Neuronal stem cell (in vitro differentiated cells): ENCODE measurements around the gene RUNDC1.

Source experiments
- DNase-seq: peaks from one replicate; pipeline ENCODE4 v3.0.0-alpha.2; 2013; ENCODE audit warnings: low spot score
- H2AFZ ChIP-seq: one replicate; pipeline ENCODE4 v1.6.1; 2013; ENCODE audit warnings: mild to moderate bottlenecking, low read length, inconsistent platforms
- H2AK5ac ChIP-seq: 2 replicates; pipeline ENCODE4 v1.6.1; 2013; ENCODE audit warnings: low read depth, mild to moderate bottlenecking, inconsistent platforms, low read length, moderate library complexity, mixed read lengths
- H2BK120ac ChIP-seq: 2 replicates; pipeline ENCODE4 v1.6.1; 2013; ENCODE audit warnings: low read depth, mild to moderate bottlenecking, inconsistent platforms, low read length, moderate library complexity, mixed read lengths
- H2BK12ac ChIP-seq: one replicate; pipeline ENCODE4 v1.6.1; 2013; ENCODE audit warnings: low read length, inconsistent platforms
- H2BK15ac ChIP-seq: 2 replicates; pipeline ENCODE4 v1.6.1; 2013; ENCODE audit warnings: mild to moderate bottlenecking, low read length, inconsistent platforms, mixed read lengths
- H2BK5ac ChIP-seq: one replicate; pipeline ENCODE4 v1.6.1; 2013; ENCODE audit warnings: inconsistent platforms, mild to moderate bottlenecking, low read length, moderate library complexity
- H3K14ac ChIP-seq: one replicate; pipeline ENCODE4 v1.6.1; 2013; ENCODE audit warnings: low read length, inconsistent platforms
- H3K18ac ChIP-seq: 2 replicates; pipeline ENCODE4 v1.6.1; 2013; ENCODE audit warnings: low read length, inconsistent platforms
- H3K23ac ChIP-seq: 2 replicates; pipeline ENCODE4 v1.6.1; 2013; ENCODE audit warnings: low read depth, mild to moderate bottlenecking, mixed read lengths, low read length, inconsistent platforms; ENCODE audit not compliant: poor library complexity
- H3K27ac ChIP-seq: replicated peaks from 3 replicates; pipeline ENCODE4 v1.5.1; 2013; ENCODE audit warnings: low read length, inconsistent platforms
- H3K27me3 ChIP-seq, 3 experiments: 2 replicates each; pipeline ENCODE4 v1.6.1; 2013; ENCODE audit warnings: low read length in 3 of 3, mild to moderate bottlenecking in 2 of 3, inconsistent platforms in 1 of 3, low read depth in 1 of 3, mixed read lengths in 1 of 3, moderate library complexity in 1 of 3; ENCODE audit not compliant: control insufficient read depth in 3 of 3, insufficient read depth in 3 of 3
- H3K36me3 ChIP-seq, 2 donors: replicated peaks in 1 of 2; 2 replicates each; pipeline ENCODE4 v1.6.1; 2013; ENCODE audit warnings: low read length in 2 of 2; ENCODE audit not compliant: control insufficient read depth in 2 of 2, insufficient read depth in 2 of 2
- H3K4ac ChIP-seq: 2 replicates; pipeline ENCODE4 v1.6.1; 2013; ENCODE audit warnings: inconsistent platforms, mild to moderate bottlenecking, low read length, moderate library complexity
- H3K4me1 ChIP-seq, 2 donors: 1 replicate in 1 of 2; 2 replicates in 1 of 2; pipeline ENCODE4 v1.6.1; 2013; ENCODE audit warnings: low read length in 2 of 2, low read depth in 1 of 2; ENCODE audit not compliant: control insufficient read depth in 2 of 2, insufficient read depth in 1 of 2
- H3K4me2 ChIP-seq: one replicate; pipeline ENCODE4 v1.6.1; 2013; ENCODE audit warnings: mild to moderate bottlenecking, low read length, inconsistent platforms; ENCODE audit not compliant: insufficient read depth, poor library complexity, severe bottlenecking
- H3K4me3 ChIP-seq, 2 donors: 2 replicates each; pipeline ENCODE4 v1.5.1; 2013; ENCODE audit warnings: low read length in 2 of 2, mild to moderate bottlenecking in 2 of 2, inconsistent platforms in 1 of 2, moderate library complexity in 1 of 2
- H3K79me1 ChIP-seq: one replicate; pipeline ENCODE4 v1.6.1; 2013; ENCODE audit warnings: low read depth, mild to moderate bottlenecking, inconsistent platforms, low read length, moderate library complexity
- H3K9ac ChIP-seq: one replicate; pipeline ENCODE4 v1.6.1; 2013; ENCODE audit warnings: mild to moderate bottlenecking, low read depth, low read length, inconsistent platforms; ENCODE audit not compliant: poor library complexity
- H3K9me3 ChIP-seq, 2 donors: replicated peaks in 1 of 2; 2 replicates each; pipeline versions ENCODE3 to v1.6.1; 2013; ENCODE audit warnings: low read length in 2 of 2, mild to moderate bottlenecking in 2 of 2, inconsistent platforms in 1 of 2, low read depth in 1 of 2, mixed read lengths in 1 of 2, moderate library complexity in 1 of 2; ENCODE audit not compliant: control insufficient read depth in 2 of 2, insufficient read depth in 1 of 2
- H4K8ac ChIP-seq: one replicate; pipeline ENCODE4 v1.6.1; 2013; ENCODE audit warnings: low read depth, mild to moderate bottlenecking, inconsistent platforms, low read length, moderate library complexity
- H4K91ac ChIP-seq: one replicate; pipeline ENCODE4 v1.6.1; 2013; ENCODE audit warnings: low read length, low read depth, mild to moderate bottlenecking, inconsistent platforms; ENCODE audit not compliant: poor library complexity
- WGBS, 2 donors: extraction: QIAGEN DNeasy Blood & Tissue Kit; methylation state at CpG; one replicate each; pipeline ENCODE4 v1.1.7; 2013; ENCODE audit warnings: missing lambda C conversion rate in 2 of 2, mixed read lengths in 1 of 2; ENCODE audit not compliant: insufficient read length in 2 of 2, insufficient replicate concordance in 1 of 2; ENCODE audit errors: extremely low coverage in 2 of 2; 5-methylcytosine and 5-hydroxymethylcytosine counted together

Gene RUNDC1

DNA sequence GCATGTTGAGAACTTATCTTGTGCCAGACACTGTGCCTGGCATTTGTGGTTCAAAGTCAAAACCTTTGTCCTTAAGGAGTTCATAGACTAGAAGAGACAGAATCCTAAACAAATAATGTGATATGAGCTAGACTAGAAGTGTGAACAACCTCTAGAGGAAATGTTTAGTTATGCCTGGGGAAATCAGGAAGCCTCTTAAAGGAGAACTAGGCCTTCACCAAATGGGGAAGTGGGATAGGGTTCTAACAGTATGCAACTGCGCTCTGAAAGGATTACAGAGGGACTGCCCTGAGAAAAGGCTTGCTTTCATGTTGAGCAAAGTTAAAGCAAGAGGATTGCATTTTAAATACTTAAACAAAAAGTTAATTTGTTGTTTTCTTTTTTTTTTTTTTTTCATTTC lies 4.9 kb downstream of the RUNDC1 start:
- Histone ChIP-seq H2AK5ac (no peak overlapping the region), H2BK120ac (no peak overlapping the region), H3K79me1 (peaks cover 10% of the 10 kb centered on the region), H3K14ac (no peak overlapping the region), H3K27ac (no peak overlapping the region), H3K4me1 (peaks cover 2 to 7% of the 10 kb centered on the region in 2 donors), H4K8ac (no peak overlapping the region), H2BK15ac (no peak overlapping the region), H2BK12ac (no peak overlapping the region), H3K27me3 (no peaks in the 10 kb centered on the region), H4K91ac (no peak overlapping the region), H3K4me3 (no peak overlapping the region), H3K4me2 (no peak overlapping the region), H2BK5ac (no peak overlapping the region), H3K18ac (no peak overlapping the region), H3K4ac (no peak overlapping the region), H3K36me3 (peaks cover 15 to 60% of the 10 kb centered on the region in 2 donors), H3K23ac (no peak overlapping the region), H2AFZ (no peak overlapping the region), H3K9me3 (no peaks in the 10 kb centered on the region), H3K9ac (no peak overlapping the region)
- no peak for DNase-seq
- WGBS, 2 donors: no CpG with 5 or more reads among the region's 1 CpG

DNA sequence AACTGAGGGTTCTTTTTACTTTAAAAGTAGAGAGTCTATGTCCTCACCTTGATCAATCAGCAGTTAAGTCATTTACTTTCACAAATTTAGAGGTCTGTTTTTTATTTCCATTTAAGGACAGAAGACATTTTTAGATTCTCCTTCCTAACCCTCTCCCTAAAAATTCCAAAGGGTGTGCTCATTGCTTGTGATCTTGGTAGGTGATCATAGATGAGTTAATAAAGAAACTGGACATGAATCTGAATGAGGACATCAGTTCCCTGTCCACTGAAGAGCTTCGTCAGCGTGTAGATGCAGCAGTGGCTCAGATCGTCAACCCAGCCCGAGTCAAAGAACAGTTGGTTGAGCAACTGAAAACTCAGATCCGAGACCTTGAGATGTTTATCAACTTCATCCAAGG lies 8.8 kb downstream of the RUNDC1 start:
- Histone ChIP-seq H2BK5ac (no peak overlapping the region), H3K18ac (no peak overlapping the region), H3K4me3 (no peak overlapping the region), H2BK12ac (no peak overlapping the region), H3K4me2 (no peak overlapping the region), H3K14ac (no peak overlapping the region), H3K9me3 (no peaks in the 10 kb centered on the region), H3K23ac (no peak overlapping the region), H3K9ac (no peak overlapping the region), H3K27ac (no peak overlapping the region), H3K79me1 (peaks cover 2% of the 10 kb centered on the region), H3K4ac (no peak overlapping the region), H2AK5ac (no peak overlapping the region), H3K36me3 (peaks cover 31 to 83% of the 10 kb centered on the region in 2 donors), H3K27me3 (no peaks in the 10 kb centered on the region), H2BK15ac (no peak overlapping the region), H2AFZ (no peak overlapping the region), H2BK120ac (no peak overlapping the region), H4K91ac (no peak overlapping the region), H3K4me1 (no peaks in the 10 kb centered on the region), H4K8ac (no peak overlapping the region)
- WGBS, 2 donors: no CpG with 5 or more reads among the region's 5 CpGs
- DNase-seq: no peak

DNA sequence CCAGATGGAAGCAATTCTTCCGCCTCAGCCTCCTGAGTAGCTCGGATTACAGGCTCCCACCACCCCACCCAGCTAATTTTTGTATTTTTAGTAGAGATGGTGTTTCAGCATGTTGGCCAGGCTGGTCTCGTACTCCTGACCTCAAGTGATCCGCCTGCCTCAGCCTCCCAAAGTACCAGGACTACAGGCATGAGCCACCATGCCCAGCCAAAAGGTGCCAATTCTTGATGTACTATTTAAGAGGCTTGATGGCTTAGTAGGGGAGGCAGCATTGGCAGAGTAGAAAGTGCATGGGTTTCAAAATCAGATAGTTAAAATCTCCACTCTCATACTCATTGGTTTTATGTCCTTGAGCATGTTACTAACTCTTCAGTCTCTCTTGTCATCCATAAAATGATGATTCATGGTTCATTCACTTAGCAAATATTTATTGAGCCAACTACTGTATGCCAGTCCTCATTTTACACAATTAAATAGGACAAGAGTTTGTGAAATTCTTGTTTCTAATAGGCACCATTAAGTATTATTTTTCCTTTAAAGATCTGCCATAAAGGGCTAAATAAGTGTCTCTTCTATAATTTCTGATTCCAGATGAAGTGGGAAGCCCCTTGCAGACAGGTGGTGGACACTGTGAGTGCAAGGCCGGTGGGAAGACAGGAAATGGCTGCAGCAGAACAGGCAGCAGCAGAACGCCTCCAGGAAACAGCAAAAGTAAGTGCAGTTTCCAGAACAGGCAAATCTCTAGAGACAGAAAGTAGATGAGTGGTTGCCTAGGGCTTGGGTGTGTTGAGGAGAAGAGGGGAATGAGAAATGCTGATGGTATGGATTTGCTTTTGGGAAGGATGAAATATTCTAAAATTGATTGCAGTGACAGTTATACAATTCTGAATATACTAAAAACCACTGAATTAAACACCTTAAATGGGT lies 9.6 kb downstream of the RUNDC1 start:
- Histone ChIP-seq H3K4me1 (no peaks in the 10 kb centered on the region), H2AFZ (no peak overlapping the region), H2BK120ac (no peak overlapping the region), H3K4ac (no peak overlapping the region), H2BK15ac (no peak overlapping the region), H3K9ac (no peak overlapping the region), H3K36me3 (peaks cover 34 to 84% of the 10 kb centered on the region in 2 donors), H3K9me3 (no peaks in the 10 kb centered on the region), H3K27me3 (peaks cover 0 to 1% (median 0%) of the 10 kb centered on the region in 3 experiments), H3K4me3 (no peak overlapping the region), H2AK5ac (no peak overlapping the region), H3K79me1 (peaks cover 2% of the 10 kb centered on the region), H3K27ac (no peak overlapping the region), H2BK5ac (no peak overlapping the region), H3K4me2 (no peak overlapping the region), H2BK12ac (no peak overlapping the region), H3K23ac (no peak overlapping the region), H4K91ac (no peak overlapping the region), H3K18ac (no peak overlapping the region), H3K14ac (no peak overlapping the region), H4K8ac (no peak overlapping the region)
- no CpG with 5 or more reads among the region's 6 CpGs for WGBS, 2 donors
- DNase-seq: no peak

DNA sequence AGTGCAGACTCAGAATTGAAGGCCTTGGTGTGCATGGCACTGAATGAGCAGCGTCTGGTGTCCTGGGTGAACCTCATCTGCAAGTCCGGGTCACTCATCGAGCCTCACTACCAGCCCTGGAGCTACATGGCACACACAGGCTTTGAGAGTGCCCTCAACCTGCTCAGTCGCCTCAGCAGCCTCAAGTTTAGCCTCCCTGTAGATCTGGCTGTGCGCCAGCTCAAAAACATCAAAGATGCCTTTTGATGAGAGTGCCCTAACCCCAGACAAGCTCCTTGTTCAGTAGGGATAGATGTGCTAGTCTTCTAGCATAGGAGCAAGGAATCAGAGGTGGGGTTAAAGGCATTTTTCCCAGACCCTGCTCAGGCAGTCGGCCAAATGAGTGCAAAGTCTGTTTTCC lies 11.1 kb downstream of the RUNDC1 start:
- Histone ChIP-seq H3K9me3 (no peaks in the 10 kb centered on the region), H2AK5ac (no peak overlapping the region), H3K4ac (no peak overlapping the region), H2BK15ac (no peak overlapping the region), H2BK120ac (no peak overlapping the region), H4K8ac (no peak overlapping the region), H3K36me3 (peaks cover 32 to 70% of the 10 kb centered on the region in 2 donors), H3K14ac (no peak overlapping the region), H3K4me2 (no peak overlapping the region), H2AFZ (no peak overlapping the region), H3K18ac (no peak overlapping the region), H3K23ac (no peak overlapping the region), H3K4me3 (no peak overlapping the region), H2BK5ac (no peak overlapping the region), H2BK12ac (no peak overlapping the region), H3K79me1 (peaks cover 2% of the 10 kb centered on the region), H3K27ac (no peak overlapping the region), H3K9ac (no peak overlapping the region), H4K91ac (no peak overlapping the region), H3K4me1 (no peaks in the 10 kb centered on the region), H3K27me3 (peaks cover 0 to 1% (median 0%) of the 10 kb centered on the region in 3 experiments)
- no peak for DNase-seq
- no CpG with 5 or more reads among the region's 6 CpGs for WGBS, 2 donors
